Spleen (tissue), 11 donors: Measurements from ENCODE around the gene ARHGEF25. TPM values are rescaled to one million over a fixed set of nuclear protein-coding genes. Genes with fewer than 3 reads are reported as not detected.

ENCODE experiments used
- DNase-seq: peaks from one replicate; pipeline ENCODE4 v3.0.0-alpha.2; 2020
- H3K27ac ChIP-seq, 8 donors: fragments of 200-600 bp; sonication (generic) in 7 of 8; 1 replicate in 4 of 8; 2 replicates in 4 of 8; pipeline versions ENCODE4 v1.5.0 to v1.8.0; 2016 to 2021; ENCODE audit warnings: inconsistent platforms in 4 of 8, mild to moderate bottlenecking in 4 of 8, moderate library complexity in 1 of 8
- H3K27me3 ChIP-seq, 7 donors: fragments of 200-600 bp; sonication (generic) in 6 of 7; replicated peaks in 1 of 7; 1 replicate in 4 of 7; 2 replicates in 3 of 7; pipeline versions ENCODE4 v1.5.0 to v1.8.0; 2016 to 2021; ENCODE audit warnings: inconsistent platforms in 3 of 7, mild to moderate bottlenecking in 1 of 7
- H3K36me3 ChIP-seq, 6 donors: fragments of 200-600 bp; sonication (generic) in 5 of 6; 1 replicate in 4 of 6; 2 replicates in 2 of 6; pipeline versions ENCODE4 v1.5.0 to v1.8.0; 2016 to 2021; ENCODE audit warnings: inconsistent platforms in 2 of 6
- H3K4me1 ChIP-seq, 6 donors: fragments of 200-600 bp; sonication (generic) in 5 of 6; 1 replicate in 3 of 6; 2 replicates in 3 of 6; pipeline versions ENCODE4 v1.5.0 to v1.8.0; 2016 to 2021; ENCODE audit warnings: inconsistent platforms in 3 of 6
- H3K4me3 ChIP-seq, 8 donors: fragments of 200-600 bp; sonication (generic) in 7 of 8; 1 replicate in 4 of 8; 2 replicates in 4 of 8; pipeline versions ENCODE4 v1.5.0 to v1.8.0; 2016 to 2021; ENCODE audit warnings: inconsistent platforms in 4 of 8, mild to moderate bottlenecking in 4 of 8, moderate library complexity in 2 of 8
- H3K9me3 ChIP-seq, 8 donors: fragments of 200-600 bp; sonication (generic) in 7 of 8; 1 replicate in 4 of 8; 2 replicates in 4 of 8; pipeline versions ENCODE4 v1.5.0 to v1.8.0; 2016 to 2021; ENCODE audit warnings: inconsistent platforms in 4 of 8
- POLR2A ChIP-seq, 3 donors: fragments of 450-650 bp; IDR thresholded peaks; one replicate each; pipeline ENCODE4 v1.5.1; 2017; ENCODE audit warnings: antibody characterized with exemption in 3 of 3, mild to moderate bottlenecking in 1 of 3
- POLR2AphosphoS5 ChIP-seq, 3 donors: sonication (generic); formaldehyde crosslinking; IDR thresholded peaks; one replicate each; pipeline ENCODE4 v1.5.1; 2017; ENCODE audit warnings: antibody characterized with exemption in 3 of 3
- WGBS, 5 donors: extraction: QIAGEN DNeasy Blood & Tissue Kit in 3 of 5; methylation state at CpG; one replicate each; pipeline versions ENCODE4 v1.1.5 to v1.1.7; 2013 to 2018; 5-methylcytosine and 5-hydroxymethylcytosine counted together
- intact Hi-C: fragments of 100-400 bp; cut with DNase I; formaldehyde crosslinking; loops from one replicate; pipeline ENCODE4 v1.15.0; 2023; ENCODE audit warnings: low total_unique reads
- polyA plus RNA-seq, 3 donors: library from polyadenylated mRNA; stranded (reverse); fragments of 200-250 nt; gene quantifications; one replicate each; pipeline ENCODE4 v1.2.1, GENCODE V29; 2013
- total RNA-seq, 7 donors: library from RNA; depleted of rRNA in 3 of 7; stranded (reverse); fragments of >200 nt in 3 of 7; fragmentation: NEBNext Ultra II Directional in 4 of 7; extraction: Animal tissue kit (Norgen Biotek cat#: 25700) in 4 of 7; gene quantifications; one replicate each; pipeline versions ENCODE4 v1.1.0 to v1.2.1, GENCODE V29; 2016 to 2021
- TF ChIP-seq, protein P1 (sequence below), 11 experiments: fragments of 200-600 bp in 7 of 11; fragments of 450-650 bp in 4 of 11; sonication (generic) in 4 of 11; IDR thresholded peaks in 8 of 11; conservative IDR thresholded peaks in 3 of 11; 1 replicate in 7 of 11; 2 replicates in 4 of 11; pipeline versions ENCODE4 v1.4.0 to v1.8.0; 2016 to 2021; ENCODE audit warnings: antibody characterized with exemption in 11 of 11, inconsistent platforms in 4 of 11, mild to moderate bottlenecking in 1 of 11
- donor health status: healthy with polysubstance abuse.
- donor health status: DM: no; HTN: no; CAD: no; lungs with moderate emphysema.
- donor health status: DM: no; HTN: no; CAD: no.
- donor health status: Bipolar disorder and iron deficiency.
- donor health status: healthy.
- donor health status: DM: no; HTN: no; CAD: no.
- donor health status: DM: yes; HTN: yes; CAD: no.

The ARHGEF25 gene
- total and polyA plus RNA-seq, 10 donors = 9.3 to 26.6 (median 15.3) TPM

DNA sequence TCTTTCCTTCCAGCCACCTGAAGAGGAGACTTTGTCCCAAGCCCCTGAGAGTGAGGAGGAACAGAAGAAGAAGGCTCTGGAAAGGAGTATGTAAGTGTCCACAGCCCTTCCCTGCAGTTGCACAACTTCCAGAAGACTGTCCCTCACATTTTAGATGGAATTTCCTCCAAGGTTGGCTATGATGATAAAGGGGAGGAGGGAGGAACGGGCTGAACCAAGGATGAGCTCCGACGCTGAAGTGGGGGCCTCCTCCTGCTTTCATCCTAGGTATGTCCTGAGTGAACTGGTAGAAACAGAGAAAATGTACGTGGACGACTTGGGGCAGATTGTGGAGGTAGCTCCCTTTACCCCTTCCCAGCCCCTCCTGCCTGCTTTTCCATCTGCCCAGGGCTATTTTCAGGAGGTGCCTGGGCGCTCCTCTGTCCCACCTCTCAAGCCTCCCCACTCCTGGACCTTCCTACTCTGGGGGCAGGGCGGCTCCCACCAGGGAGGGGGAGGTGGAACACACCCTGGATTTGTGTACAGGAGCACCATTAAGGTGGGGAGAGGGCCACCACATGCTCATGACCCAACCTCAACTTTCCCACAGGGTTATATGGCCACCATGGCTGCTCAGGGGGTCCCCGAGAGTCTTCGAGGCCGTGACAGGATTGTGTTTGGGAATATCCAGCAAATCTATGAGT is 2.3 kb downstream of the ARHGEF25 start:
- 82 to 91% (median 88%) methylated on average over 10 of the region's 10 CpGs for WGBS, 5 donors
- TF ChIP-seq POLR2A (IDR thresholded peaks at IDR 0.05) = no peak
- Histone ChIP-seq H3K27ac (no peak overlapping the region), H3K4me3 (no peak overlapping the region), H3K36me3 (peaks cover 0 to 18% (median 0%) of the 10 kb centered on the region in 6 donors), H3K4me1 (peaks cover 13 to 57% (median 45%) of the 10 kb centered on the region in 6 donors), H3K9me3 (no peaks in the 10 kb centered on the region), H3K27me3 (peaks cover 0 to 94% (median 39%) of the 10 kb centered on the region in 7 donors)
- DNase-seq = no peak
- intact Hi-C loops = no loop called here

DNA sequence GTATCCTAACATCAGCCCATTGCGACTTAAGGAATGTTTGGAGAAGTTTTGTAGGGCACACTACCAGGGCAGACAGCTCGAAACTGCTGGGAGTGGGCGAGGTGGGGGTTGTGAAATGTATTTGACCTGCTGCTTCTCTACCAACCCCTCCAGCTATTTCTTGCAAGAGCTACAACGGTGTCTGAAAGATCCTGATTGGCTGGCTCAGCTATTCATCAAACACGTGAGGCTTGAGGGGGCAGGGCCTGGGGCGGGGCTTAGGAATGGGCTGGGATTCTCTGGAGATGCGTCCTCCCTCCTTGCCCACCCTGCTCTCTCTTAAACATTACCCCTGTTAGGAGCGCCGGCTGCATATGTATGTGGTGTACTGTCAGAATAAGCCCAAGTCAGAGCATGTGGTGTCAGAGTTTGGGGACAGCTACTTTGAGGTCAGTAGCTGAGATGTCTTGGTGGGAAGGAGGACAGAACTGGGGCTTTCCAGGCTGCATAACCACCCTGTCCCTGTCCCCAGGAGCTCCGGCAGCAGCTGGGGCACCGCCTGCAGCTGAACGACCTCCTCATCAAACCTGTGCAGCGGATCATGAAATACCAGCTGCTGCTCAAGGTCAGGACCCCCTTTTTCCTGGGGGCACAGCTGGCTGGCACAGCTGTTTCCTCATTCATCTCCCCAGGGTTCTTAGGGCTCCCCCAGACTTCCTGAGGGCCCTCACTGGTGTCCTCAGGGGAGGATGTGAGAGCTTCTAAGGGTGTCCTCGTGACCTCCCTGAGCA is 3.1 kb downstream of the ARHGEF25 start:
- no peak overlapping the region for H3K27ac ChIP-seq
- peak overlapping the region in 1 of 8 donors; percentile 24 for H3K4me3 ChIP-seq
- peaks cover 13 to 62% (median 47%) of the 10 kb centered on the region in 6 donors for H3K4me1 ChIP-seq
- no peaks in the 10 kb centered on the region for H3K9me3 ChIP-seq
- peak; percentile 66 to 85 (median 83) for TF ChIP-seq POLR2AphosphoS5 (IDR thresholded peaks at IDR 0.05)
- TF ChIP-seq, protein P1, sequence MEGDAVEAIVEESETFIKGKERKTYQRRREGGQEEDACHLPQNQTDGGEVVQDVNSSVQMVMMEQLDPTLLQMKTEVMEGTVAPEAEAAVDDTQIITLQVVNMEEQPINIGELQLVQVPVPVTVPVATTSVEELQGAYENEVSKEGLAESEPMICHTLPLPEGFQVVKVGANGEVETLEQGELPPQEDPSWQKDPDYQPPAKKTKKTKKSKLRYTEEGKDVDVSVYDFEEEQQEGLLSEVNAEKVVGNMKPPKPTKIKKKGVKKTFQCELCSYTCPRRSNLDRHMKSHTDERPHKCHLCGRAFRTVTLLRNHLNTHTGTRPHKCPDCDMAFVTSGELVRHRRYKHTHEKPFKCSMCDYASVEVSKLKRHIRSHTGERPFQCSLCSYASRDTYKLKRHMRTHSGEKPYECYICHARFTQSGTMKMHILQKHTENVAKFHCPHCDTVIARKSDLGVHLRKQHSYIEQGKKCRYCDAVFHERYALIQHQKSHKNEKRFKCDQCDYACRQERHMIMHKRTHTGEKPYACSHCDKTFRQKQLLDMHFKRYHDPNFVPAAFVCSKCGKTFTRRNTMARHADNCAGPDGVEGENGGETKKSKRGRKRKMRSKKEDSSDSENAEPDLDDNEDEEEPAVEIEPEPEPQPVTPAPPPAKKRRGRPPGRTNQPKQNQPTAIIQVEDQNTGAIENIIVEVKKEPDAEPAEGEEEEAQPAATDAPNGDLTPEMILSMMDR (IDR thresholded peaks at IDR 0.05 in 8 of 11, conservative IDR thresholded peaks at IDR 0.05 in 3 of 11) = no peak
- peaks cover 0 to 100% (median 42%) of the 10 kb centered on the region in 7 donors for H3K27me3 ChIP-seq
- WGBS, 5 donors = 30 to 42% (median 39%) methylated on average over 13 to 14 of the region's 14 CpGs
- H3K36me3 ChIP-seq = peaks cover 0 to 16% (median 0%) of the 10 kb centered on the region in 6 donors
- intact Hi-C loops = no loop called here
- DNase-seq = no peak

DNA sequence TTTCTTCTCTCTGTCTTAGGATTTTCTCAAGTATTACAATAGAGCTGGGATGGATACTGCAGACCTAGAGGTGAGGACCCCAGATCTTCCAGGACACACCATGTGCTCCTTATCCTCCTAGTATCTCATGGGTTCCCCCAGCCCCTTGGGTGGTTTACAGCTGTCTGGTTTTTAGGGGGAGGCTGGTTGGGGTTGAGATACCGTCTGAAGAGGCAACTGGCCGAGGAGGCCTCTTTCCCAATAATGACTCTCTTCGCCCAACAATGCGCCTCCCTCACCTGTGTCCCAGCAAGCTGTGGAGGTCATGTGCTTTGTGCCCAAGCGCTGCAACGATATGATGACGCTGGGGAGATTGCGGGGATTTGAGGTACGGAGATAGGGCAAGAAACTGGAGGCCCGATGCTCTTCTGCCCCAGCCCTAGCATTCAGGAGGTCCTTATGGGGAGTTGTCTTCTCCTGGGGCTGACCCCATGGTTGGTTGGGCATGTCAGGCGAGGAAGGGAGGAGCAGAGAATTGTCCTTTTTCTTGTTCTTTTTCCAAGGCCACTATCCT is 3.8 kb downstream of the ARHGEF25 start:
- intact Hi-C loops = no loop called here

DNA sequence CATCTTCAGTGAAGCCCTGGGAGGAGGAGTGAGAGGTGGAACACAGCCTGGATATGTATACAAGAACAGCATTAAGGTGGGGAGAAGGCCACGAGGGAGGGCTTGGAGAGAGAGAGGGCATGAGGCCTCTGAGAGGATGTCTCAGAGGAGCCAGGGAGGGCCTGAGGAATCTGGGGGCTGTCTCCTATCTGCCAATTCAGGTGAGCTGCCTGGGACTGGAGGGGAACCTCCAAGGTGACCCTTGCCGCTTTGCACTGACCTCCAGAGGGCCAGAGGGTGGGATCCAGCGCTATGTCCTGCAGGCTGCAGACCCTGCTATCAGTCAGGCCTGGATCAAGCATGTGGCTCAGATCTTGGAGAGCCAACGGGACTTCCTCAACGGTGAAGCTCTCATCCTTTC is 4.4 kb downstream of the ARHGEF25 start:
- no peak overlapping the region for H3K27ac ChIP-seq
- no peak for DNase-seq
- no peak overlapping the region for H3K4me3 ChIP-seq
- peaks cover 0 to 16% (median 0%) of the 10 kb centered on the region in 6 donors for H3K36me3 ChIP-seq
- no peaks in the 10 kb centered on the region for H3K9me3 ChIP-seq
- H3K4me1 ChIP-seq = peaks cover 14 to 65% (median 49%) of the 10 kb centered on the region in 6 donors
- 82 to 90% (median 86%) methylated on average over 5 of the region's 5 CpGs for WGBS, 5 donors
- peaks cover 3 to 100% (median 44%) of the 10 kb centered on the region in 7 donors for H3K27me3 ChIP-seq
- TF ChIP-seq, protein P1 (IDR thresholded peaks at IDR 0.05 in 8 of 11, conservative IDR thresholded peaks at IDR 0.05 in 3 of 11) = no peak
- TF ChIP-seq POLR2AphosphoS5 (IDR thresholded peaks at IDR 0.05) (no peak), POLR2A (IDR thresholded peaks at IDR 0.05) (no peak)
- intact Hi-C loops = no loop called here

More for the DNA sequence above, 3.8 kb downstream of the ARHGEF25 start:
- 78 to 84% (median 83%) methylated on average over 11 of the region's 11 CpGs for WGBS, 5 donors
- Histone ChIP-seq H3K4me3 (no peak overlapping the region), H3K27me3 (peaks cover 0 to 100% (median 44%) of the 10 kb centered on the region in 7 donors), H3K4me1 (peaks cover 18 to 65% (median 50%) of the 10 kb centered on the region in 6 donors), H3K27ac (no peak overlapping the region), H3K9me3 (no peaks in the 10 kb centered on the region), H3K36me3 (peaks cover 0 to 16% (median 0%) of the 10 kb centered on the region in 6 donors)
- TF ChIP-seq POLR2A (IDR thresholded peaks at IDR 0.05) = no peak
- no peak for TF ChIP-seq POLR2AphosphoS5 (IDR thresholded peaks at IDR 0.05)
- TF ChIP-seq, protein P1 (IDR thresholded peaks at IDR 0.05 in 8 of 11, conservative IDR thresholded peaks at IDR 0.05 in 3 of 11) = no peak
- DNase-seq = no peak
